HepG2 (cell line): Measurements from ENCODE around the gene PLXNA1. TPM values are rescaled to one million over a fixed set of nuclear protein-coding genes. Genes with fewer than 3 reads are reported as not detected.
A peak's percentile ranks its signal among the peaks of the same experiment; 100 is the strongest.

Source experiments
- CAMTA2 ChIP-seq: sonication (generic); formaldehyde crosslinking; IDR thresholded peaks from 2 replicates; pipeline ENCODE4 v1.4.0; 2020; ENCODE audit warnings: mild to moderate bottlenecking, missing genetic modification reagents, borderline replicate concordance
- E2F2 ChIP-seq: sonication (generic); formaldehyde crosslinking; IDR thresholded peaks from 2 replicates; pipeline ENCODE4 v1.4.0; 2020; ENCODE audit warnings: missing genetic modification reagents, borderline replicate concordance
- HMGA1 ChIP-seq: sonication (generic); formaldehyde crosslinking; conservative IDR thresholded peaks from 2 replicates; pipeline ENCODE4 v1.4.0; 2020; ENCODE audit warnings: missing genetic modification reagents
- SP2 ChIP-seq: sonication (generic); formaldehyde crosslinking; IDR thresholded peaks from 2 replicates; pipeline ENCODE4 v1.5.1; 2020; ENCODE audit warnings: mild to moderate bottlenecking, missing genetic modification reagents
- ZNF546 ChIP-seq: sonication (generic); formaldehyde crosslinking; conservative IDR thresholded peaks from 2 replicates; pipeline ENCODE4 v1.8.1; 2023; ENCODE audit warnings: mild to moderate bottlenecking, missing genetic modification reagents
- ZNF562 ChIP-seq: sonication (generic); formaldehyde crosslinking; IDR thresholded peaks from 2 replicates; pipeline ENCODE4 v1.8.0; 2022; ENCODE audit warnings: missing genetic modification reagents, borderline replicate concordance
- polyA plus RNA-seq, 8 experiments: library from polyadenylated mRNA; depleted of rRNA in 3 of 8; stranded (reverse) in 7 of 8; unstranded in 1 of 8; fragments of >200 nt; fragmentation: Illumina TruSeq in 4 of 8; extraction: Trizol in 4 of 8; gene quantifications; 2 replicates each; pipeline versions ENCODE4 v1.2.1 to v1.2.3, GENCODE V29; 2011 to 2016; ENCODE audit warnings: low read depth in 4 of 8, missing spikeins in 1 of 8, mixed read lengths in 1 of 8; ENCODE audit not compliant: insufficient read depth in 1 of 8
- total RNA-seq, 5 experiments: library from RNA; depleted of rRNA; stranded (reverse); fragments of >200 nt; fragmentation: Illumina TruSeq; extraction: Trizol; gene quantifications; 2 replicates each; pipeline ENCODE4 v1.2.3, GENCODE V29; 2016; ENCODE audit warnings: low read depth in 1 of 5
- TF ChIP-seq, protein P1 (sequence below): sonication (generic); formaldehyde crosslinking; IDR thresholded peaks from 2 replicates; pipeline ENCODE4 v1.8.0; 2022; ENCODE audit warnings: mild to moderate bottlenecking, missing genetic modification reagents
- TF ChIP-seq, protein P2 (sequence below): sonication (generic); formaldehyde crosslinking; IDR thresholded peaks from 2 replicates; pipeline ENCODE4 v1.9.0; 2021; ENCODE audit warnings: mild to moderate bottlenecking, missing genetic modification reagents
- TF ChIP-seq, protein P3 (sequence below): sonication (generic); formaldehyde crosslinking; IDR thresholded peaks from 2 replicates; pipeline ENCODE4 v1.4.0; 2020; ENCODE audit warnings: mild to moderate bottlenecking, missing genetic modification reagents

PLXNA1 gene
- total and polyA plus RNA-seq, 2 of the 13 experiments (the other 11 are each of a cell fraction or from before 2014, with no cell fraction given): 16.6 to 18.2 TPM

- TF ChIP-seq HMGA1 (CRISPR knock-in tag): no peak
- no peak; the same call in 1 of the 2 replicates for TF ChIP-seq CAMTA2 (CRISPR knock-in tag)
- TF ChIP-seq, protein P1, sequence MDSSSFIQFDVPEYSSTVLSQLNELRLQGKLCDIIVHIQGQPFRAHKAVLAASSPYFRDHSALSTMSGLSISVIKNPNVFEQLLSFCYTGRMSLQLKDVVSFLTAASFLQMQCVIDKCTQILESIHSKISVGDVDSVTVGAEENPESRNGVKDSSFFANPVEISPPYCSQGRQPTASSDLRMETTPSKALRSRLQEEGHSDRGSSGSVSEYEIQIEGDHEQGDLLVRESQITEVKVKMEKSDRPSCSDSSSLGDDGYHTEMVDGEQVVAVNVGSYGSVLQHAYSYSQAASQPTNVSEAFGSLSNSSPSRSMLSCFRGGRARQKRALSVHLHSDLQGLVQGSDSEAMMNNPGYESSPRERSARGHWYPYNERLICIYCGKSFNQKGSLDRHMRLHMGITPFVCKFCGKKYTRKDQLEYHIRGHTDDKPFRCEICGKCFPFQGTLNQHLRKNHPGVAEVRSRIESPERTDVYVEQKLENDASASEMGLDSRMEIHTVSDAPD (CRISPR knock-in tag): no peak
- TF ChIP-seq ZNF546 (CRISPR knock-in tag): peak; percentile 76
- TF ChIP-seq E2F2: no peak
- TF ChIP-seq, protein P2, sequence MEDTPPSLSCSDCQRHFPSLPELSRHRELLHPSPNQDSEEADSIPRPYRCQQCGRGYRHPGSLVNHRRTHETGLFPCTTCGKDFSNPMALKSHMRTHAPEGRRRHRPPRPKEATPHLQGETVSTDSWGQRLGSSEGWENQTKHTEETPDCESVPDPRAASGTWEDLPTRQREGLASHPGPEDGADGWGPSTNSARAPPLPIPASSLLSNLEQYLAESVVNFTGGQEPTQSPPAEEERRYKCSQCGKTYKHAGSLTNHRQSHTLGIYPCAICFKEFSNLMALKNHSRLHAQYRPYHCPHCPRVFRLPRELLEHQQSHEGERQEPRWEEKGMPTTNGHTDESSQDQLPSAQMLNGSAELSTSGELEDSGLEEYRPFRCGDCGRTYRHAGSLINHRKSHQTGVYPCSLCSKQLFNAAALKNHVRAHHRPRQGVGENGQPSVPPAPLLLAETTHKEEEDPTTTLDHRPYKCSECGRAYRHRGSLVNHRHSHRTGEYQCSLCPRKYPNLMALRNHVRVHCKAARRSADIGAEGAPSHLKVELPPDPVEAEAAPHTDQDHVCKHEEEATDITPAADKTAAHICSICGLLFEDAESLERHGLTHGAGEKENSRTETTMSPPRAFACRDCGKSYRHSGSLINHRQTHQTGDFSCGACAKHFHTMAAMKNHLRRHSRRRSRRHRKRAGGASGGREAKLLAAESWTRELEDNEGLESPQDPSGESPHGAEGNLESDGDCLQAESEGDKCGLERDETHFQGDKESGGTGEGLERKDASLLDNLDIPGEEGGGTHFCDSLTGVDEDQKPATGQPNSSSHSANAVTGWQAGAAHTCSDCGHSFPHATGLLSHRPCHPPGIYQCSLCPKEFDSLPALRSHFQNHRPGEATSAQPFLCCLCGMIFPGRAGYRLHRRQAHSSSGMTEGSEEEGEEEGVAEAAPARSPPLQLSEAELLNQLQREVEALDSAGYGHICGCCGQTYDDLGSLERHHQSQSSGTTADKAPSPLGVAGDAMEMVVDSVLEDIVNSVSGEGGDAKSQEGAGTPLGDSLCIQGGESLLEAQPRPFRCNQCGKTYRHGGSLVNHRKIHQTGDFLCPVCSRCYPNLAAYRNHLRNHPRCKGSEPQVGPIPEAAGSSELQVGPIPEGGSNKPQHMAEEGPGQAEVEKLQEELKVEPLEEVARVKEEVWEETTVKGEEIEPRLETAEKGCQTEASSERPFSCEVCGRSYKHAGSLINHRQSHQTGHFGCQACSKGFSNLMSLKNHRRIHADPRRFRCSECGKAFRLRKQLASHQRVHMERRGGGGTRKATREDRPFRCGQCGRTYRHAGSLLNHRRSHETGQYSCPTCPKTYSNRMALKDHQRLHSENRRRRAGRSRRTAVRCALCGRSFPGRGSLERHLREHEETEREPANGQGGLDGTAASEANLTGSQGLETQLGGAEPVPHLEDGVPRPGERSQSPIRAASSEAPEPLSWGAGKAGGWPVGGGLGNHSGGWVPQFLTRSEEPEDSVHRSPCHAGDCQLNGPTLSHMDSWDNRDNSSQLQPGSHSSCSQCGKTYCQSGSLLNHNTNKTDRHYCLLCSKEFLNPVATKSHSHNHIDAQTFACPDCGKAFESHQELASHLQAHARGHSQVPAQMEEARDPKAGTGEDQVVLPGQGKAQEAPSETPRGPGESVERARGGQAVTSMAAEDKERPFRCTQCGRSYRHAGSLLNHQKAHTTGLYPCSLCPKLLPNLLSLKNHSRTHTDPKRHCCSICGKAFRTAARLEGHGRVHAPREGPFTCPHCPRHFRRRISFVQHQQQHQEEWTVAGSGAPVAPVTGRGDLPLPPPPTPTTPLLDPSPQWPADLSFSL (CRISPR knock-in tag): peak; percentile 53
- TF ChIP-seq, protein P3, sequence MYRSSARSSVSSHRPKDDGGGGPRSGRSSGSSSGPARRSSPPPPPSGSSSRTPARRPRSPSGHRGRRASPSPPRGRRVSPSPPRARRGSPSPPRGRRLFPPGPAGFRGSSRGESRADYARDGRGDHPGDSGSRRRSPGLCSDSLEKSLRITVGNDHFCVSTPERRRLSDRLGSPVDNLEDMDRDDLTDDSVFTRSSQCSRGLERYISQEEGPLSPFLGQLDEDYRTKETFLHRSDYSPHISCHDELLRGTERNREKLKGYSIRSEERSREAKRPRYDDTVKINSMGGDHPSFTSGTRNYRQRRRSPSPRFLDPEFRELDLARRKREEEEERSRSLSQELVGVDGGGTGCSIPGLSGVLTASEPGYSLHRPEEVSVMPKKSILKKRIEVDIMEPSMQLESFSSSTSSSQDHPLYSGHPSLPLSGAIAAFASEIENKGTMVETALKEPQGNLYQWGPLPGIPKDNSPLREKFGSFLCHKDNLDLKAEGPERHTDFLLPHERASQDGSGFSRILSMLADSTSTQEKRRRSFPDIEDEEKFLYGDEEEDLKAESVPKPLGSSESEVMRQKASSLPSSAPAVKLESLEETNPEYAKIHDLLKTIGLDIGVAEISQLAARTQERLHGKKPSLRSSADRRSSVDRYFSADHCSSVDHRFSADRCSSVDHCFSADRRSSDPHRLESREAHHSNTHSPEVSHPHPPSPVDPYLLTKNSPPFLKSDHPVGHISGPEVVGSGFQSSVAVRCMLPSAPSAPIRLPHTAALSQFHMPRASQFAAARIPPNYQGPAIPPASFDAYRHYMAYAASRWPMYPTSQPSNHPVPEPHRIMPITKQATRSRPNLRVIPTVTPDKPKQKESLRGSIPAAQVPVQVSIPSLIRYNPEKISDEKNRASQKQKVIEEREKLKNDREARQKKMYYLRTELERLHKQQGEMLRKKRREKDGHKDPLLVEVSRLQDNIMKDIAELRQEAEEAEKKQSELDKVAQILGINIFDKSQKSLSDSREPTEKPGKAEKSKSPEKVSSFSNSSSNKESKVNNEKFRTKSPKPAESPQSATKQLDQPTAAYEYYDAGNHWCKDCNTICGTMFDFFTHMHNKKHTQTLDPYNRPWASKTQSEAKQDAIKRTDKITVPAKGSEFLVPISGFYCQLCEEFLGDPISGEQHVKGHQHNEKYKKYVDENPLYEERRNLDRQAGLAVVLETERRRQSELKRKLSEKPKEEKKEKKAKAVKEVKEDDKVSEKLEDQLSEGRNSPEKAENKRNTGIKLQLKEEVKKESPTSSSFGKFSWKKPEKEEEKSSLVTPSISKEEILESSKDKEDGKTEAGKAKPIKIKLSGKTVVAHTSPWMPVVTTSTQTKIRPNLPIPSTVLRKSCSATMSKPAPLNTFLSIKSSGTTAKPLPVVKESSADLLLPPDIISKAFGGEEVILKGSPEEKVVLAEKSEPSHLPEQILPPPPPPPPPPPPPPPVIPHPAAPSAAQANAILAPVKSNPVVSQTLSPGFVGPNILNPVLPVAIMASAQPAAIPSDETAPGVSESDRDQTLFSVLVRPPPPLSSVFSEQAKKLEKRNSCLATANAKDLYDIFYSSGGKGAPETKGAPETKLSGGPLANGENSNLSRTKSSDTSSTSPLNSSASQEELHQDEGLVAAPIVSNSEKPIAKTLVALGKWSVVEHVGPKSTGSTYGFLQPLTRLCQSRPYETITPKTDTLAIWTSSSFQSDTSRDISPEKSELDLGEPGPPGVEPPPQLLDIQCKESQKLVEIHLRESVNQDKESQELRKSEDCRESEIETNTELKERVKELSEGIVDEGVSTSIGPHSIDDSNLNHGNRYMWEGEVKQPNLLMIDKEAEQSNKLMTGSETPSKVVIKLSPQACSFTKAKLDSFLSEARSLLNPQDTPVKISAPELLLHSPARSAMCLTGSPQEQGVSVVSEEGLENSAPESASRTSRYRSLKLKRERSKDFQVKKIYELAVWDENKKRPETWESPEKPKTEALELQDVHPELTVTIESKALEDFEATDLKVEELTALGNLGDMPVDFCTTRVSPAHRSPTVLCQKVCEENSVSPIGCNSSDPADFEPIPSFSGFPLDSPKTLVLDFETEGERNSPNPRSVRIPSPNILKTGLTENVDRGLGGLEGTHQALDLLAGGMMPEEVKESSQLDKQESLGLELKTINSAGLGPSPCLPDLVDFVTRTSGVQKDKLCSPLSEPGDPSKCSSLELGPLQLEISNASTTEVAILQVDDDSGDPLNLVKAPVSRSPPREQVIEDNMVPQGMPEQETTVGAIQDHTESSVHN (CRISPR knock-in tag): 0 out of 2 replicates have a peak, but pooled peaks have one; percentile 36
- TF ChIP-seq SP2: peak; percentile 31; the same call in 1 of the 2 replicates
- TF ChIP-seq ZNF562: no peak
Observed at GRCh38 chr3:126982471-126983175, at the start of gene PLXNA1 (continued).
